Measurements from ENCODE around the gene TRAPPC4. TPM values are rescaled to one million over a fixed set of nuclear protein-coding genes. Genes with fewer than 3 reads are reported as not detected.

Gene TRAPPC4
- total RNA-seq, 1 donor from 2014 or later: 62.6 TPM

GRCh38 chr11:119067371-119068222 lies 49.0 kb downstream of the TRAPPC4 start, which contains the start of gene VPS11:
VPS11 (plus strand) TSS chr11:119067818; CDS start chr11:119067824, 6 bp downstream.
- peak; percentile 98 for DNase-seq (ENCODE audit: low spot score)

Other genes starting within 250 kb of the TRAPPC4 start
- 126 TPM for gene DDX6, start 227.6 kb upstream of the TRAPPC4 start, total RNA-seq (ENCODE audit: insufficient read depth, low replicate concordance)
- gene CXCR5, start 134.9 kb upstream of the TRAPPC4 start, total RNA-seq (ENCODE audit: insufficient read depth, low replicate concordance): 0.48 TPM
- gene BCL9L, start 92.8 kb upstream of the TRAPPC4 start, total RNA-seq (ENCODE audit: insufficient read depth, low replicate concordance): 15.9 TPM
- not detected for gene UPK2, start 62.5 kb upstream of the TRAPPC4 start, total RNA-seq (ENCODE audit: insufficient read depth, low replicate concordance)
- not detected for gene FOXR1, start 47.0 kb upstream of the TRAPPC4 start, total RNA-seq (ENCODE audit: insufficient read depth, low replicate concordance)
- gene CENATAC, start 20.6 kb upstream of the TRAPPC4 start, total RNA-seq (ENCODE audit: insufficient read depth, low replicate concordance): 44.1 TPM
- 2,427 TPM for gene RPS25, start 423 bp upstream of the TRAPPC4 start, total RNA-seq (ENCODE audit: insufficient read depth, low replicate concordance)
- gene SLC37A4, start 12.1 kb downstream of the TRAPPC4 start, total RNA-seq (ENCODE audit: insufficient read depth, low replicate concordance): 18.5 TPM
- 31.5 TPM for gene HYOU1, start 38.4 kb downstream of the TRAPPC4 start, total RNA-seq (ENCODE audit: insufficient read depth, low replicate concordance)
- gene VPS11, start 49.1 kb downstream of the TRAPPC4 start, total RNA-seq (ENCODE audit: insufficient read depth, low replicate concordance): 12.8 TPM
- gene HMBS, start 66.1 kb downstream of the TRAPPC4 start, total RNA-seq (ENCODE audit: insufficient read depth, low replicate concordance): 30.1 TPM
- gene DPAGT1, start 83.1 kb downstream of the TRAPPC4 start, total RNA-seq (ENCODE audit: insufficient read depth, low replicate concordance): 29.9 TPM
- gene C2CD2L, start 88.6 kb downstream of the TRAPPC4 start, total RNA-seq (ENCODE audit: insufficient read depth, low replicate concordance): 1.9 TPM
- 44.8 TPM for gene HINFP, start 102.8 kb downstream of the TRAPPC4 start, total RNA-seq (ENCODE audit: insufficient read depth, low replicate concordance)
- gene ABCG4, start 130.3 kb downstream of the TRAPPC4 start, total RNA-seq (ENCODE audit: insufficient read depth, low replicate concordance): 0.96 TPM
- 12.0 TPM for gene NLRX1, start 150.0 kb downstream of the TRAPPC4 start, total RNA-seq (ENCODE audit: insufficient read depth, low replicate concordance)
- not detected for gene NHERF4, start 166.7 kb downstream of the TRAPPC4 start, total RNA-seq (ENCODE audit: insufficient read depth, low replicate concordance)
- gene CBL, start 187.6 kb downstream of the TRAPPC4 start, total RNA-seq (ENCODE audit: insufficient read depth, low replicate concordance): 11.3 TPM

Data from umbilical cord (tissue), 2 donors.